Osteoblast (primary cell): ENCODE data around the gene GRIK2. TPM values are rescaled to one million over a fixed set of nuclear protein-coding genes. Genes with fewer than 3 reads are reported as not detected.

Experiments
- DNase-seq: peaks from one replicate; pipeline ENCODE4 v3.0.0; 2011; ENCODE audit warnings: low spot score, mixed read lengths; ENCODE audit not compliant: insufficient read length; ENCODE audit errors: missing footprints
- H2AFZ ChIP-seq: 2 replicates; pipeline ENCODE4 v1.6.0; 2011; ENCODE audit warnings: mild to moderate bottlenecking, low read length
- H3K27ac ChIP-seq: 2 replicates; pipeline ENCODE4 v1.5.1; 2011; ENCODE audit warnings: mild to moderate bottlenecking, low read depth, low read length, moderate library complexity
- H3K27me3 ChIP-seq: 2 replicates; pipeline ENCODE4 v1.6.0; 2012; ENCODE audit warnings: mild to moderate bottlenecking, control low read depth, inconsistent platforms, low read length, moderate library complexity; ENCODE audit not compliant: insufficient read depth
- H3K36me3 ChIP-seq: 2 replicates; pipeline ENCODE4 v1.5.1; 2011; ENCODE audit warnings: mild to moderate bottlenecking, low read length, control low read depth, moderate library complexity; ENCODE audit not compliant: insufficient read depth
- H3K4me1 ChIP-seq: 2 replicates; pipeline ENCODE4 v1.5.1; 2011; ENCODE audit warnings: mild to moderate bottlenecking, low read length, control low read depth, moderate library complexity; ENCODE audit not compliant: insufficient read depth
- H3K4me2 ChIP-seq: 2 replicates; pipeline ENCODE4 v1.6.0; 2011; ENCODE audit warnings: mild to moderate bottlenecking, low read length; ENCODE audit not compliant: insufficient read depth
- H3K4me3 ChIP-seq: fragments of 200-600 bp; sonication (generic); 3 replicates; pipeline ENCODE4 v1.5.1; 2012; ENCODE audit warnings: mild to moderate bottlenecking, low read length, inconsistent platforms; ENCODE audit not compliant: insufficient read depth
- H3K79me2 ChIP-seq: 2 replicates; pipeline ENCODE4 v1.6.0; 2012; ENCODE audit warnings: mild to moderate bottlenecking, low read length, control low read depth, inconsistent platforms; ENCODE audit not compliant: insufficient read depth
- H3K9me3 ChIP-seq: 2 replicates; pipeline ENCODE4 v1.5.1; 2011; ENCODE audit warnings: low read depth, low read length, control low read depth
- H4K20me1 ChIP-seq: 2 replicates; pipeline ENCODE4 v1.6.0; 2012; ENCODE audit warnings: mild to moderate bottlenecking, low read length, control low read depth; ENCODE audit not compliant: insufficient read depth
- CTCF ChIP-seq: IDR thresholded peaks from 2 replicates; pipeline ENCODE4 v1.5.1; 2011; ENCODE audit warnings: mild to moderate bottlenecking, low read depth, low read length, moderate library complexity; ENCODE audit errors: extremely low read depth
- total RNA-seq: library from RNA; depleted of rRNA; stranded (reverse); fragments of >200 nt; gene quantifications from 2 replicates; pipeline ENCODE4 v1.2.3, GENCODE V29; 2012

Gene GRIK2
- total RNA-seq, 1 donor, result 0.72 TPM

DNA sequence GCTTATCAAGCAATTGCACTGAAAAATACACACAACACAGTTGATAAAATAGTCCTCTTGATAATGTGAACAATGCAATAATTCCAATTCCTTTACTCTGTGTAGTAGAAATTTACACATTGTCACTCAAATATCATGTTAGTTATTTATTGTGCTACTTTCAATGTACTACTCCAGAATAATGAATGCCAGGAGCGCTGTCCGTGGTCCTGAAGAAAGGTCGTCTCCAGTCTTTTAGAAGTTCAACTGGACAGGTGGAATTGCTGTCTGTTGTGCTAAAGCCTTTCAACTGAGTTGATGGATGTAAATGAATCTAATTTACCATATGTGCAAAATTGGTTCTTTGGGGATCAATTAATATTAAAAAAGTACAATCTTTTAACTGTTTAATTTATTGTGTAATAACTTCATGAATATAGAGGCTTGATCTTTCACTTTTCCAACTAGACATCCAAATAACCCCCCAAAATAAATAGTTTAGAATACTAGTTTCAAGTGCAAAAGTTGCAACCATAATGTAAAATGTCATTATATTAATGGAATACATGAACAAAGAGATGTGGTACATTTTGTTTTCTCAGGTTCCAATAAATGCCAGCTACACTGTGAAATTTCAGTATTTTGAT lies 3.2 kb downstream of the GRIK2 start:
- H4K20me1 ChIP-seq, result no peaks in the 10 kb centered on the region
- no peak overlapping the region for H3K4me3 ChIP-seq
- peaks cover 9% of the 10 kb centered on the region for H3K27me3 ChIP-seq
- H3K4me2 ChIP-seq, result no peak overlapping the region
- no peaks in the 10 kb centered on the region for H3K79me2 ChIP-seq
- H3K4me1 ChIP-seq, result no peaks in the 10 kb centered on the region
- H3K27ac ChIP-seq, result no peak overlapping the region
- H2AFZ ChIP-seq, result no peak overlapping the region
- no peaks in the 10 kb centered on the region for H3K9me3 ChIP-seq
- TF ChIP-seq CTCF, result no peak
- no peak for DNase-seq
- H3K36me3 ChIP-seq, result no peaks in the 10 kb centered on the region

DNA sequence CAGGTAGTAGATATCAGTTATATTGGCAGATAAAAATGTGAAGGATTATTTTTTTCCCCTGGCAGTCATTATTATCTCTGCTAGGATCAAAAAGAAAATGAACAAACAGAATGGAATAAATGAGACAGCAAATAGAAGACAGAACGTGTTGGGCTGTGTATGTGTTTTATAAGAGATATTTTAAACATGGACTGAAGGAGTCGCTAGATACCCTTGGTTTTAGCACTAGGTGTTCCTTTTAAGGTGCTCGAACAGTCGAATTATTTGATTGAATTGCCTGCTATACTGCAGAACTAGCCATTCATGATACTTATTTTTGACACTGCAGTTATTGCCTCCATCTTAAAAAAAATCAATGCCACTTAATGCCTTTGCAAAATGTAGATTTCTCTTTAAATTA lies 3.7 kb downstream of the GRIK2 start:
- Histone ChIP-seq H2AFZ (no peak overlapping the region), H4K20me1 (no peaks in the 10 kb centered on the region), H3K9me3 (no peaks in the 10 kb centered on the region), H3K36me3 (no peaks in the 10 kb centered on the region), H3K27ac (no peak overlapping the region), H3K4me3 (no peak overlapping the region), H3K27me3 (peaks cover 9% of the 10 kb centered on the region), H3K4me1 (no peaks in the 10 kb centered on the region), H3K4me2 (no peak overlapping the region), H3K79me2 (no peaks in the 10 kb centered on the region)
- no peak for DNase-seq
- TF ChIP-seq CTCF, result no peak

- no peak overlapping the region for H2AFZ ChIP-seq
- TF ChIP-seq CTCF, result no peak
- H4K20me1 ChIP-seq, result no peaks in the 10 kb centered on the region
- no peak overlapping the region for H3K27ac ChIP-seq
- no peaks in the 10 kb centered on the region for H3K4me1 ChIP-seq
- no peaks in the 10 kb centered on the region for H3K9me3 ChIP-seq
- no peaks in the 10 kb centered on the region for H3K27me3 ChIP-seq
- H3K36me3 ChIP-seq, result no peaks in the 10 kb centered on the region
- no peaks in the 10 kb centered on the region for H3K79me2 ChIP-seq
- no peak for DNase-seq
- no peak overlapping the region for H3K4me2 ChIP-seq
- no peak overlapping the region for H3K4me3 ChIP-seq
These were observed 5.5 kb downstream of the GRIK2 start for GRCh38 chr6:101398716-101399615.

DNA sequence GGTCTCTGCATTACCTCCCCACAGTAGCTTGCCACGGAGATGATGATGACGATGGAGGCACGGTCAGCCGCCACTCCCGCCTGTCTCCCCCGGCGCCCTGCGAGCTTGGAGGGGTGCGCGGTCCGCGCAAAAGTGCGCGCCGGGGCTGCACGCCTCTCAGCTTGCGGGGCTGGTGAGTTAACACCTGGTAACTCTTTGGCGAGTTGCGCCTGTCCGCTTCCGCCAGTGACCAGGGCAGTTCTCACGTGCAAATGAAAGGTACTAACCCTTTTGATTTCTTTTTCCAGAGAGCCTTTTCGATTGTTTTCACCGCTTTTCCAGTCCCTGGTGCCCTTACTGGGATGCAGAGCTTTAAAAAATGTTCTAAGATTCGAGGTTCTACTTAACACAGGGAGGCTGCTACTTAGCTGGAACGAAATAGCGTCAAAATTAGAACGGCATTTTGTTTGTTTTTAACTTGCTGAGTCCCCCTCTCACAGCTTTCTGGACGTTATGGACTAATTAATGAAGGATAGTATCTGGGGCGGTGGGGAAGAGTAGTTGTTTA lies 6.2 kb downstream of the GRIK2 start:
- no peak for TF ChIP-seq CTCF
- Histone ChIP-seq H2AFZ (no peak overlapping the region), H3K4me3 (no peak overlapping the region), H3K36me3 (no peaks in the 10 kb centered on the region), H3K4me1 (no peaks in the 10 kb centered on the region), H3K79me2 (no peaks in the 10 kb centered on the region), H4K20me1 (no peaks in the 10 kb centered on the region), H3K9me3 (no peaks in the 10 kb centered on the region), H3K4me2 (no peak overlapping the region), H3K27me3 (no peaks in the 10 kb centered on the region), H3K27ac (no peak overlapping the region)
- no peak for DNase-seq
